HG03432 (cell line): ENCODE results near the gene TESK1.
"Not testable (repeated sequence)": the region's sequence is repeated elsewhere in the genome, so short reads cannot be mapped to it uniquely, and the experiment has no call there.

Experiments
- ATAC-seq: cut with Tn5 transposase; IDR thresholded peaks from one replicate; pipeline ENCODE4 v1.9.1; 2021; ENCODE audit warnings: mild to moderate bottlenecking, moderate library complexity; ENCODE audit not compliant: unreplicated experiment

Gene TESK1

GRCh38 chr9:35612066-35612465, 7.0 kb downstream of the TESK1 start:
- ATAC-seq = not testable (repeated sequence)

- no peak for ATAC-seq
Observed at GRCh38 chr9:35612843-35613242, 7.8 kb downstream of the TESK1 start.

GRCh38 chr9:35615981-35616680, 11.1 kb downstream of the TESK1 start:
- ATAC-seq = no peak

DNA sequence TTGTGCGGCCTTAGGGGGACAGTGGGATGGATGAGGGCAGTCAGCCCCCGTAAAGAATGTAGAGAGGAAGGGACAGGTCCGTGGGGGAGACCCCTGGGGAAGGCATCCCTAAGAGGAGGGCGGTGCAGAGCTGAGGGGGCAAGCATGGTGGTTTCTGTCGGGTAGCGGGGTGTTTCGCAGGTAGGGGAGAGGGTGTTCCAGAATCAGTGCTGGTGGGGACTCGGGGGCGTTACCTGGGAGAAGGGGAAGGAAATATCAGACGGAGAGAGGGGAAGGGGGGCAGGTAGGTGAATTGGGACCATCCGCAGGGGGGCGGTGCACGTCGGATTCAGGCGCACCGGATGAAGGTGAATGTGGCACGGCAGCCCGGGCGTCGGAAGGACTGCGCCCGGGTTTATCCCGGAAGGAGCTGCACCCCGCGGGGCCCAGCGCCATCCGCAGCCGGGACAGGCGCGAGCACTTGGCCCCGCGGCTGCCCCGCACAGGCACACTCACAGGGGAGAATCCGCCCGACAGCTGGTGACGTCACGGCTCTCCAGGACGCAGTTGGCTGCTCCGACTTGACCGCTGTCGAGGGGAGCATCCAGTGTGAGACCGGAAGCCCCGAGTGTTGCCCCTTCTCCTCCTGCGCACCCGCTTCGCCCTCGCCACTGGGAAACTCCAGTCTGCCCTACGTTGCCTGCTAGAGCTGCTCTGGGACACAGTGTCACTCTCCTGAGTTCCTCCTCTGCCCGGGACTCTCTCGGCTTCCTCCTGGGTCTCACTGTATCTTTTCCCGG, 11.8 kb downstream of the TESK1 start:
- no peak for ATAC-seq

DNA sequence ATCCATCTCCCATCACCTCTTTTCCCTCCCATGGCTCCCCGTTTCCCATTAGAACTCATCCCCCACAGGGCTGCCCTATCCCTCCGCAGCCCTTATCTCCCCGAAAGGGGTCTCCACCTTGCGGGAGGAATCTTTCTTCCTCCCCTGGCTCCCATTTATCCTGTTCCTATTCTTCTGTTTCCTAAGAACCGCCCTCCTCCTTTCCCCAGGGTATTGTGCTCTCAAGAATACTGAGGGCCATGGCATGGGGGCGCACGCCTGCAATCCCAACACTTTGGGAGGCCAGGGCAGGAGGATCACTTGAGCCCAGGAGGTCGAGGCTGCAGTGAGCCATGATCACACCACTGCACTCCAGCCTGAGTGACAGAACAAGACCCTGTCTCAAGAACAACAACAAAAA, 12.5 kb downstream of the TESK1 start:
- ATAC-seq = no peak

- no peak for ATAC-seq
Observed at GRCh38 chr9:35618325-35618727, 13.3 kb downstream of the TESK1 start, which contains the start of gene CD72. Gene CD72 (minus strand): TSS chr9:35618413. CDS start chr9:35618303, 110 bp downstream.

- ATAC-seq = peak; percentile 56
Observed at GRCh38 chr9:35618854-35619799, 14.1 kb downstream of the TESK1 start.

GRCh38 chr9:35619800-35620158, 14.7 kb downstream of the TESK1 start:
- ATAC-seq = peak; percentile 60

DNA sequence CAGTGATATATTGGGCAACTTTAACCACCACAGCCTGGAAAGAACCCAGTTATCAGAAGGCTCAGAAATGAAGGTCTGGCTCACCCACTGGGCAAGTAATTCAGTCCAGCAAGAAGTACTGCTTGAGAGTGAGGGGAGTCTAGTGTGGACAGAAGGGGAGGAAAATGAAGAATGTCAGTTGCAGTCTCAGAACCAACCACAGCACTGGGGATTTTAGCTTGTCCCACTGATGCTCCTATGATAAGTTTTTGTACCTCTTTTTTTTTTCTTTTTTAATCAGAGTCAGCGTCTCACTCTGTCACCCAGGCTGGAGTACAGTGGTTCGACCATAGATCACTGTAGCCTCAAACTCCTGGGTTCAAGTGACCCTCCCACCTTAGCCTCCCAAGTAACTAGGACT, 22.5 kb downstream of the TESK1 start:
- ATAC-seq = no peak

GRCh38 chr9:35628389-35628991, 23.4 kb downstream of the TESK1 start:
- no peak for ATAC-seq

- no peak for ATAC-seq
Observed at GRCh38 chr9:35629597-35629996, 24.5 kb downstream of the TESK1 start.

DNA sequence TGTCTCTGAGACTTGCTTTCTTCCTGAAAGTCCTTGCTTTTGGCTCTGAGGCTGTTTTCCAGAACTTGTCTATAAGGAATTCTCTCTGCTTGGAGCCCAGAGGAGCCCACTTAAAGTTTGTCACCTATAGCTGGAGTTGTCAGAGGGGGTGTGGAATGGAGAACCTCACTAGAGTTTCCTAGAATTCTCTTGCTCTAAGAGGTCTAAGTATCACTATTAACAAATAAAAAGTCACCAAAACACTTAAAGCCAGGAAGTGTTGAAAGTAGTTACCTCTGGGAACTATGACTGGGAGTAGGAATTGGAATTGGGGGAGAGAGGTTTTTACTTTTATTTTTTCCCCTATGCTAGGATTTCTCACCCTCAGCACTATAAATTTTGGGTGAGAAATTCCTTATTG, 30.7 kb downstream of the TESK1 start:
- ATAC-seq = no peak

GRCh38 chr9:35636135-35636876, 31.2 kb downstream of the TESK1 start:
- no peak for ATAC-seq

DNA sequence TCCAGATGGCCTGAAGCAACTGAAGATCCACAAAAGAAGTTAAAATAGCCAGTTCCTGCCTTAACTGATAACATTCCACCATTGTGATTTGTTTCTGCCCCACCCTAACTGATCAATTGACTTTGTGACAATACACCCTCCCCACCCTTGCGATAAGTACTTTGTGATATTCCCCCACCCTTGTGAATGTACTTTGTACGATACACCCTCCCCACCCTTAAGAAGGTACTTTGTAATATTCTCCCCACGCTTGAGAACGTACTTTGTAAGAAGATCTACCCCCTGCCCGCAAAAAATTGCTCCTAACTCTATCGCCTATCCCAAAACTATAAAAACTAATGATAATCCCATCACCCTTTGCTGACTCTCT, 31.8 kb downstream of the TESK1 start:
- ATAC-seq = not testable (repeated sequence)

- ATAC-seq = not testable (repeated sequence)
Observed at GRCh38 chr9:35637427-35637955, 32.4 kb downstream of the TESK1 start.

- ATAC-seq = not testable (repeated sequence)
Observed at GRCh38 chr9:35638751-35639150, 33.7 kb downstream of the TESK1 start.

DNA sequence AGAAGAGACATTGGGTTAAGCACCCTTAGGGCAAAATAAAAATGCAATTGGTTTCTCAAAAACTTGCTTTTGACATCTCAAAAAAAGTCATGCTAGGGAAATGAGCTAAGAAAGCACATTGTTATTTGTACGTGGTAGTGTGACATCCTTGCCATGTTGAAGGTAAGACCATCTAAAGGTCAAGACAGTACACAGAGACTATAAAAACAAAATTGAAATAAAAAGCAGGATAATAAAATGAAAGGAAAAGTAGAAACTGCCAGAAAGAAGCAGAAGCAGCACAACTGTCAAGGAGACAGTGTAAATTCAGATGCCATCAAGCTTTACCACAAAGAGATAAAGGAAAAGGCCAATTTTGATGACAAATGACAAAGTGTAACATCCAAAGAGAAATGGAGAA, 34.2 kb downstream of the TESK1 start:
- ATAC-seq = not testable (repeated sequence)

DNA sequence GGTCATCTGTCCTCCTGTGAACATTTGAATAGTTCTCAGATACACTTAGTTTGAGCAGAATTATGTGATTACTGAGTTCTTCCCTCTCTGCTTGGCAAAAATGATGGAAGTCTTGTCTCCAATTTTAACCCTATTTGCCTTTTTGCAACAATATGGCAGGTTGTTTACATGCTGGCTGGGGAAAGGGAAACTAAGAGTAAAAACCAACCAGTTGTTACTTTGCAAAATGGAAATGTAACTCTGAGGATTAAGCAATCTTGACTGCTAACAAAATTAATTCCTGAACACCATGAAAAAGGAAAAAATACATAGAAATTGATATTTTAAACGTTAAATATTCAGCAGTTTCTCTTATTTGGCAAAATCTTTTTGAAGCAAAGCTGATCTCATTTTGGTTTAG, 34.6 kb downstream of the TESK1 start:
- no peak for ATAC-seq

- ATAC-seq = not testable (repeated sequence)
Observed at GRCh38 chr9:35640431-35640830, 35.4 kb downstream of the TESK1 start.

DNA sequence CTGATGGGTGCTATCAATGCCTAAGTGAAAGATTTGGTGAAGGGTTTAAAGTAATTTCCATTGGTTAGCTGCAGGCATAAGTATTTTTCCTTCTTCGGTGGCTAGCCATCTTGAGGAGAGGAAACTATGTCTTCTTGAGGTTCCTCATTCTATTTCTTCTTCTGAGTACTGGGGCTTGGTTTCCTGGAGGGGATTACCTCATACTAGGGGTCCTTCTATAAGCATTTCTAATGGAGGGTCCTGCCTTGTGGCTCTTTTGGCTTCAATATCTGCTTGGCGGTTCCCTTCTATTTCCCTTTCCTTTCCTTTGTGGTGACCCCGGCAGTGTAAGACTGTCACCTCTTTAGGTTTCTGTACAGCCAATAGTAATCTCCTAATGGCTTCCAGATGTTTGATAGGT, 36.4 kb downstream of the TESK1 start:
- ATAC-seq = not testable (repeated sequence)
